Left kidney (tissue), 8 donors: Measurements from ENCODE around the gene SLC38A2. TPM values are rescaled to one million over a fixed set of nuclear protein-coding genes. Genes with fewer than 3 reads are reported as not detected.
A peak's percentile ranks its signal among the peaks of the same experiment; 100 is the strongest.

Experiments used
- DNase-seq: peaks from one replicate; pipeline ENCODE4 v3.0.0-alpha.2; 2013
- long read RNA-seq, 8 donors: transcript quantifications; one replicate each; lab custom pipeline, GENCODE V29; 2026
- polyA plus RNA-seq: library from polyadenylated mRNA; unstranded; fragments of 120-200 nt; gene quantifications from one replicate; pipeline ENCODE4 v1.2.1, GENCODE V29; 2013; ENCODE audit not compliant: insufficient read length

SLC38A2 gene
- polyA plus RNA-seq = 239 TPM
- long read RNA-seq, donor 1, full-length matches to known transcripts = 34 of 41 reads
- long read RNA-seq, donor 1, partial matches to known transcripts = 7 of 41 reads
- long read RNA-seq, donor 1, other reads (novel, unspliced or antisense) = 0 of 41 reads
- long read RNA-seq, donor 2, full-length matches to known transcripts = 17 of 198 reads
- long read RNA-seq, donor 2, partial matches to known transcripts = 181 of 198 reads
- long read RNA-seq, donor 2, other reads (novel, unspliced or antisense) = 0 of 198 reads
- long read RNA-seq, donor 3, full-length matches to known transcripts = 20 of 20 reads
- long read RNA-seq, donor 3, partial matches to known transcripts = 0 of 20 reads
- long read RNA-seq, donor 3, other reads (novel, unspliced or antisense) = 0 of 20 reads
- long read RNA-seq, donor 4, partial matches to known transcripts = 0 of 1 reads
- long read RNA-seq, donor 4, other reads (novel, unspliced or antisense) = 0 of 1 reads
- long read RNA-seq, donor 5, full-length matches to known transcripts = 19 of 19 reads
- long read RNA-seq, donor 5, partial matches to known transcripts = 0 of 19 reads
- long read RNA-seq, donor 5, other reads (novel, unspliced or antisense) = 0 of 19 reads
- long read RNA-seq, donor 6, full-length matches to known transcripts = 28 of 28 reads
- long read RNA-seq, donor 6, partial matches to known transcripts = 0 of 28 reads
- long read RNA-seq, donor 6, other reads (novel, unspliced or antisense) = 0 of 28 reads
- long read RNA-seq, donor 7, full-length matches to known transcripts = 31 of 37 reads
- long read RNA-seq, donor 7, partial matches to known transcripts = 6 of 37 reads
- long read RNA-seq, donor 7, other reads (novel, unspliced or antisense) = 0 of 37 reads
- long read RNA-seq, donor 8, full-length matches to known transcripts = 20 of 20 reads
- long read RNA-seq, donor 8, partial matches to known transcripts = 0 of 20 reads
- long read RNA-seq, donor 8, other reads (novel, unspliced or antisense) = 0 of 20 reads

DNA sequence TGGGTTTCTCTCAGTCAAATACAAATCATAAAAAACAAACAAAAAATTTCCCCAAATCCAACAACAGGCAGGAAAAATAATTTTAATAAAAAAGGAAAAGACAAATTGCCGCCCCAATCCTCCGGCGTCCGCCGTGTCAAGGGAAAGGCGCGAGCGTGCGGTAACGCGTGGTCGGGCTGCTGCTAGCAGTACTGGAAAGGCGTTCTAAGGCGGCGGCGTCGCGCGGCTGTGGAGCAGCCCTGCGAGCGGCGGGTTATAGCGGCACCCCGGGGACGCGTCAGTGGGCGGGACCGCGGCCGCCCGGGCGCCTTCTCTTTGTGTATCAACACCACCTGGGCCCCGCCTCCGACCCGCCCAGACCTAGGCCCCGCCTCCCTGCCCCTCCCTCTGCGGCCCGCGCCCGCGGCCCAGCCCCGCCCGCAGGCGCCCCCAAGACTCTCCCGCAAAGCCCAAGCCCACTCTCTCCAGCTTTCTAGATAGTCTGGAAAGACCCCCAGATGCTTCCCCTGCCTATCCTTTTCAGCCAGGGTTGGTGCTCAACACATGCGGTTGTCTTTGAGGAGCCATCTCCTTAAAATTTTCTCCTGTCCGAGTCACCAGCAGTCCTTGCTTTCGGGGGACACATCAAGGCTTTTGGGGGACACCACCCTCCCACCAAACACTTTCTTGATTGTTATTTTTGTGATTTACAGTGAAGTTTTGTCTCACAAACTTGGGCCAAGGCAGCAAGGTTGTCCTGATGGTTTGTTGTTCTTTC, at the start of gene SLC38A2:
TSS of gene SLC38A2 (minus strand) at position 230 of the 757 bp plus-strand sequence. CDS start 1,480 bp downstream, outside the sequence.
- DNase-seq = peak; percentile 92

DNA sequence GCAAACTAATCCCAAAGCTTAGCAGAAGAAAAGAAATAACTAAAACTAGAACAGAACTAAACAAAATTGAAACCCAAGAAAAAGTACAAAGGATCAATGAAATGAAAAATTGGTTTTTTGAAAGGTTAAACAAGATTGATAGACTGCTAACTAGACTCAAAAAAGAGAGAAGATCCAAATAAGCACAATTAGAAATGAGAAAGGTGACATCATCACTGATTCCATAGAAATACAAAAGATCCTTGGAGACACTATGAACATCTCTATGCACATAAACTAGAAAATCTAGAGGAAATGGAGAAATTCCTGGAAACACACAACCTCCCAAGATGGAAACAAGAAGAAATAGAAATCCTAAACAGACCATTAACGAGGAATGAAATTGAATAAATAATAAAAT, 47.1 kb upstream of the SLC38A2 start:
- no peak for DNase-seq

DNA sequence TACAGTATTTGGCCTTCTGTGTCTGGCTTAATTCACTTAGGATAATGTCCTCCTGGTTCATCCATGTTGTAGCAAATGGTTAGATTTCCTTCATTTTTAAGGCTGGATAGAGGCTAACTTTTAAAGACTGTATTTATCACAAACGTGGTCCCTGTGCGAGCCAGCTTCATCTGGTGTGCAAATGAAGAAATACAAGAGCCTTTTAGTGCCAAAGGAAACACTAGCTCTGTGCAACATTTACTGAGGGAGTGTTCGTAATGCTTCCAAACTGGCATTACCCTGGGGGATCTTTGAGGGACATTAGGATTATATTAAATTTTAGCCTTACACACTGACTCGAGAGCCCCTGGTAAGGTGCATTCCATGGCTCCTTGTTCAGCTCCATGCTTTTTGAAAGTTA, 43.0 kb upstream of the SLC38A2 start:
- no peak for DNase-seq

DNA sequence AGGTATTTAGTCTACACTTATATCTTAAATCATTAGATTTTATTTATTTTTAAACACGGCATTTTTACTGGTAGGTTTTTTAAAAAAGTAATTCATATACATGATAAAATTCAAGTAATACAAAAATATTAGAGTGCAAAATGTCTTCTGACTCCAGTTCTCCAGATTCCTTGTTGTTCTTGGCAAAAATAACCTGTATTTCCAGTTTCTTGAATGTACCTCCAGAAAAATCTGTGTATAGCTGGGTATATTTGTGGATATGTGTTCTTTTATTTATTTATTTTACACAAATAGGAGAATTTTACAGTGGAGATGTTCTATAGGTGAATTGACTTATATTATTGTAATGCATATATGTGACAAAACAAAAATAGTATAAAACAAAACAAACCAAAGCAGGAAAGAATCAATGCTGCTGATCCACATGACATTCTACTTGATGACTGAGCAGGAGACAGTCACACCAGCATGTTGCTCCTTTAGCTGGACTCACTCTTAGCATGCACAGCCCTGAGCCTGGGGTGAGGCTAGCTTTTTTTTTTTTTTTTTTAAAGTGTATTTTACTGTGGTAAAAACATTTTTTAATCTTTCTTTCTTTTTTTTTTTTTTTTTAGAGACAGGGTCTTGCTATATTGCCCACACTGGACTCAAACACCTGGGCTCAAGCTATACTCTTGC, 42.2 kb upstream of the SLC38A2 start:
- no peak for DNase-seq

DNA sequence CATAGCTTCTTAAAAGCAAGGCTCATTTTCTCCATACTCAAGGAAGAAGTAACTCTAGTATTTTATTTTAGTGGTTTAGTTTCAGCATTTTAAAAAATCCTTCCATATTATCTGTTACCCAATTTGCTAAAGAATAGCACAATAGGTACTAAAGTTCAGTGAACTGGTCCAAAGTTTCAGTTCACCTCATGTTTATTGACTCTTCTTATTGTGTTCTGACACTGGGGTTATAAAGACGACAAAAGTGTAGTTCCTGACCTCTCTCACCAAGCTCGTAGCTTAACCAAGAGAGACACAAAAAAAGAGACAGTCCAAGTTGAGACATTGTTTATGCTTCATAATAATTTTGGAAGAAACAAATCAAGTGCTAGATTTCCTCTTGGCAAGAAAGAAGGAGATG, 40.8 kb upstream of the SLC38A2 start:
- no peak for DNase-seq

DNA sequence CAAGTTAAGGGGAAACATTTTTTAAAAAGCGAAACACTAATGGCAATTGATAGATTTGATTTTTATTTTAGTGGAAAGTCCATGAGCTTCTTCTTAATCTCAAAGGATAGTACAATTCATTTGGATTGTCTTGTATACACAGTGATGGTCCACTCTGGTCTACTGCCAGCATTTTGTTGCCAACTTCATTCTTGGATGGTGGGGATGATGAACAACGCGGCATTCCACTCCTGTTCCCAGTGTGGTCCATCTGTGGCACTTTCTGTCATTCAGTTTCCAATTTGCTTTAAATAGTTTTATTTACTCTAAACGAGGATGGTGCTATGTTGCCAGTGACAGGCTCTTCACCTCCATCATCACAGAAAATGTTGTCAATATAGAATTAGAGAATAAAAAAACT, 40.3 kb upstream of the SLC38A2 start:
- DNase-seq = no peak

DNA sequence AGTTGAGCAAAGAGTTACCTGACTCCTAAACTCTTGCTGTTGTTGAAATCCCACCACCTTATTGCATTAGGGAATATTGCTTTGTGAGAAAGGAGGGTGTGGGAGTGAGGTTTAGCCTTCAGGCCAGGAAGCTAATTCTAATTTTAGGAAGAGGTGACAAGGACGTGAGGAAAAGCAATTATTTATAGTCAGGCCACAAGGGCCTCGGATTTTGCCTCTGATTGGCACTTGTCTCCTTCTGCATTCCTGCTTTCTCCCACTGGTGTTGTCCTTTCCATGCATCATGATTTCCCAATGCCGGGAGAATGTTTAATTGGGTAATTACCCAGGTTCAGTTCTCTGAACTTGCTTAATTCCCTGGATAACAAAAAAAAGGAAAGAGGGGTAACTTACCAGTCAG, 37.9 kb upstream of the SLC38A2 start:
- DNase-seq = no peak

DNA sequence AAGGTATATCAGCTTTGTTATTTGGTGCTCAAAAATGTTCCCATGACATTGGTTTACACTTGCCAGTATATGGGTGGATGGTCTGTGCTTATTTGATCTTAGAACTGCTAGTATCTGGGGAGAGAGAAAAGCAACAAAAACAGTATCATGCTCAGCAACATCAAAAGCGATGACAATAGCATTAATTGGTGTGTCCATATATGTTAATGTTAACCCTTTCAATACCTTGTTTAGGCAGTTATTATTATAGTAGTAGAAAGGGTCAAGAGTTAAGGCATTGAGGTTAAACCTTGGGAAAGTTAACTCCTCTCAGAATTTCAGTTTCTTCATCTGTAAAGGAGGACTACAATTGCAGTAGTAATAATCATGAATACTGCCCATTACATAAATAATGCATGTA, 37.4 kb upstream of the SLC38A2 start:
- DNase-seq = no peak

DNA sequence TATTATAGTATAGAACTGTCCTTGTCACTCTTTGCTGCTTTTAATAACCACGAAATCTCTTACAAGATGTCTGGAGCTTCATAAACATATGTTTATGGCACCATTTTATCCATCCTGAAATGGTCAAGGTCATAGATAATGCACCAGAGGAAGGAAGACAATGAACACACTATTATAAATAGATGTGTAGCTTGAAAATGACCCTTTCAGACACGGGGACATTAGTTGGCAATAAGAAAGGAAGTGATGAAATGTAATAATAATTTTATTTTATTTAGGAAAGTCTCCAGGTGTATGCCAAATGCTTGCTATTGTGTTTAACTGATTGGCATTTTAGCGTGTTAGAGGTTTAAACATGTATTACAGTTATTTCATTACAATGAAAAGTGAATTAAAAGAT, 36.8 kb upstream of the SLC38A2 start:
- DNase-seq = no peak

DNA sequence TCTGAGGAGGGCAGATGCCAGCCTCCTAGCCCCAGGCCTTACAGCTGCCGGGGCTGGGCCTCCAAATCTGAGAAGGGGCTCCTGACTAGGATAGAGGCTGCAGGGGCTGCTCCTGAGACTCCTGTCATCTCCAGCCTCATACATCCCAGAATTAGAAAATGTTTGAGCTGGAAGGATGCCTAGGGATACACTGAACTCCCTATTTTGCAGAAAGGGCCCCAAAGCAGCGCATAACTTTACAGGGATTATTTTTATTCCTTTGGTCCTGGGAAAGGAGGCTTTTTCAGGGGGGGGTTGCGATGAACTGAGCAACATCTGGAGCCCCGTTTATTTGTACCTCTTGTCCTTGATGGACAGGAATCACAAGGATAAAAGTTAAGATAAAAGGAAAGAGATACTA, 35.9 kb upstream of the SLC38A2 start:
- no peak for DNase-seq

DNA sequence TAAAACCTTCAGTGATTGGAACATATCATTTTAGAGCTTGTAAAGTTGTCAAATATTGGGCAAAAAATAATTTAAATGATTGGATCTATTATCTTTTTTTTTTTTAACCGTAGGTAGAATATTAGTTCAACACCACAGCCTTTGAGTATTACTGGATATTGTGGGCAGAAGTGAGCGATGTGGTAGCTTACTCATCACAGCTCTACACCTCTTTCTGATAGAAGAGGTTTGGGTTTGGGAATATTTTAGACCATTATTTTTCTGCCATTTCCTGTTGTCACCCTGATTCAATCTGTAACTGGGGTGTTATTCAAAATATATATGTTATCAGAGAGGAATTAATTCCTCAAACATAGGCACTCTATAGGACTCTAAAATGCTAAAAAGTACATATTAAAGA, 34.8 kb upstream of the SLC38A2 start:
- DNase-seq = no peak

DNA sequence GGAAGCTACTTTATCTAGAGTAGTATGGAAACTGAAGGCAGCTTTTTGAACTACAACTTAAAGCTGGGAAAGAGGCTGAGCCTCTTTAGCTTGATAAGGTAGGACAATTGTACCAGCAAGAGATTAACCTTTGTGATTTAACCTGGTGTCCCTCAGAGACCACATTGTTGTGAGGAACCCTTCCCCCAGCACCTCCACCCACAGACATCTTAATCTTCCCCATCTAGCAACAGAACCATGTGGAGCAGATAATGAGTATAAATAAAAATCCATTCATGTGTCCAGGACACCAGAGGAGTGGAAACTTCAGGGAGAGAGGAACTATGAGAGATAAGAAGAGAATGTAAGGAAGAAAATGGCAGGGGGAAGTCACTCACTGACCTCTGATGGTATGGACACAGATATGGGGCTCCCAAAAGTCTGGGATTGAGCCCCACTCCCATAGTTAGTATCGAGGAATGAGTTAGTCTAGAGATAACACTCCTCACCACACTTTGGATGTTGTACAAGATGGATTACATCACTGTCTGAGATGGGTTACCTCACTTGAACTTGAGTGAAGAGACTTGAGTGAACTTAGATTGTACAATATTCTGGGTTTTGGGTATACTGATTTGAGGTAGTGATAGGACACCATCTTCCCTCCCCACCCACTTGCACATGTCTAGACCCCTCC, 33.9 kb upstream of the SLC38A2 start:
- no peak for DNase-seq

DNA sequence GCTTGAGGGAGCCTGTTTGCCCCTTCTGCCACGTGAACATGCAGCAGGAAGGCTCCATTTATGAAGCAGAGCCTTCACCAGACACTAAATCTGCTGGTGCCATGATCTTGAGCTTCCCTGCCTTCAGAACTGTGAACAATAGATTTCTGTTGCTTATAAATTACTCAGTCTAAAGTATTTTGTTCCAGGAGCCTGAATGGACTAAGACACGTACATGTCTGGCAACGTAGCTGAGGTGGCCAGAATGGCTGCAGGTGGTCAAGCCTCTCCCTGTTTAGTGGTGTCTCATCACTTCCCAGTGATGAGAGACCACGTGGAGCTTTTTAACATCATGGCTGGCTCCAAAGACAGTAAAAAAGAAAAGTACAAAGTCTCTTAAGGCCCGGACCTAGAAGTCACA, 32.2 kb upstream of the SLC38A2 start:
- no peak for DNase-seq

DNA sequence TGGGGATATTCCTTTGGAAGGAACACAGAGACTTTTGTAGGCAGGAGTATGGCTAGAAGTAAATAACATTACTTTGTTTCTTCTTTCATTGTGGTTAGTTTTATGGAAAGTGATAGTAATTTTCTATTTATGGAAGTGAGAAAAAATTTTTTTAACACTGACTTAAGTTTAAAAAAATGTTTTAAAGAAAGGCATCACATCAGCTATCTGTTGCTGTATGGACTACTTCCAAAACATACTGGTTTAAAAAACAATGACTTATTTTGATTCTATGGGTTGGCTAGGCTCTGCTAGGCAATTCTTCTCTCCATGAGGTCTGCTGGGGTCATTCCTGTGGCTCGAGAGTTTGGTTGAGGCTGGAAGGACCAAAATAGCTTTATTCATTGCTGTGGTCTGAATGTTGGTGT, 31.7 kb upstream of the SLC38A2 start:
- DNase-seq = no peak

DNA sequence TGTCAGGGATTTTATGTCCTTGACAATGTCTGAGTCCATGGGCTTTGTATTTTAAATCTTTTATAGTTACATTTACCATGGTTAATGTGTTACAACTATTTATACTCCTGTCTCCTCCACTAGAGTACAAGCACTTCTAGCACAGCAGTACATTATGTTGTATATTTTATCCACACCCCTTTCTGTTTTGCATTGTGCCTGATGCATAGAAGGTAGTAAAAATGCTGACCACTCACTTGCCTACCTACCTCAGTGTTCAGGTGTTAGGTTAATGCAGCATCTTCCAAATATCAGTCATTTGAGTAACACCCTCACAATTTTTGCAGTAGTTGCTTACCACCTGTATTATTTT, 31.1 kb upstream of the SLC38A2 start:
- no peak for DNase-seq

DNA sequence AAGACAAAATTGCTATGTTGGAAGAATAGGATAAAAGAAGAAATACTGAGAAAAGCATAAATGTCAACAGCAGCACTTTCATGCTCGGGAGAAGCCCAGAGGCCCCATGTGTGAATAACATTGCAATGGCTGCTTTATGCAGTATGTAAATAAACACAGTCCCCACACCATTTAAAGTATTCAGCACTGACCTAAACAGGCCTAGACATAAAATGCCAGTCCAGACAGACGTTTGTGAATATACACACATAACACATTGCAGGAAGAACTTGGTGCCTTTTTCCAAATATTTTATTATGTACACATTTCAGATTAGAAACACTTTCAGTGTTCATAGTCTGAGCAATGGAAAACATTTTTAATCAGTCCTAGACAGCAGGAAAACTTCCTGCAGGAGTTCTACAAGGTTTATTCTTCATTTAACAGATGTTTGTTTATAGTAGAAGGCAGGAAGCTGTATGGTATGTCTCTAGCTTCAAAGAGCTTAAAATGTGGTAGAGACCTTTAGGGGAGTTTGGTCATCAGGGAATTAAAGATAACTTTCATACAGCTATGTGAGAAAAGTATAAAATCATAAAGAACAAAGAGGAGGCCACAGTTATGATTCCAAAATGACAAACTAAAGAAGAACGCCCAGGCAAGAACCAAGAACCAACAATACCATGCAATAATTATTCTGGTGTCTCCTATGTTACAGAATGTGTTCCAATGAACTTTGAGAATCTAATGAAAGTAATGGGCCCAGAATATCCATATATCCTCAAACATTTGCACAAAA, 30.6 kb upstream of the SLC38A2 start:
- DNase-seq = no peak

DNA sequence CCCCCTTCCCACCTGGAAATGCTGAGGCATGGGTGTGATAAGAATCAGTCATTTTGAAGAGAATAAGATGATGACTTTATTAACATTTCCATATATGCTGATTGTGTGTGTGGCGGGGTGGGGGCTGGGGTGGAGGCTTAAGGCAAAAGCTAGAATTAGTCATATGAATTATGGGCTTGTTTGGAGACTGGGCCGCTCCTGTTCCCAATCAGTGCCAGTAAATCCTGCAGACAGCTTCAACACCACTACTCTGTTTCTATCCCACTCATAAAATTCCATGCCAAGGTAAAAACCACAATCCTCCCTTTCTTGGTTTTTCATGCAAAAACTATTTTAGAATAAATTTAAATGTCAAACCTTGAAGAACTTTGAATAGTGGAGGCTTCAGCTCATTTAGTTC, 29.9 kb upstream of the SLC38A2 start:
- DNase-seq = no peak

DNA sequence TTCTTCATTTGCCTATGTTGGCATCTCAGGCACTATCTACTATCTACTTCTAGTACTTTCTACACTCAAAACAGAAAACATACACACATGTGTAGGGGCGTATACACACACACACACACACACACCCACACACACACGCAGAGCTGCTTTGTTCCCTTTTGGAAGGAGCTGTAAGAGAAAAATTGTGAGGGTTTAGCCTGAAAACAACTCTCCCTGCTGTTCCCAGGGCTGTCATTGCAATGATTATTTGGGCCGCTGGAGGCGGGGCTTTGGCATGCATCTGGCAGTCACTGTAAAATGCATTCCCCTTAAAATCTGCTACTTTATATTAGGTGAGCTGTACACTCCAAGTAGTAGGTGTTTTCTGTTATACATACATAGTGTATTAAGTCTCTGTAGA, 29.1 kb upstream of the SLC38A2 start:
- DNase-seq = no peak

DNA sequence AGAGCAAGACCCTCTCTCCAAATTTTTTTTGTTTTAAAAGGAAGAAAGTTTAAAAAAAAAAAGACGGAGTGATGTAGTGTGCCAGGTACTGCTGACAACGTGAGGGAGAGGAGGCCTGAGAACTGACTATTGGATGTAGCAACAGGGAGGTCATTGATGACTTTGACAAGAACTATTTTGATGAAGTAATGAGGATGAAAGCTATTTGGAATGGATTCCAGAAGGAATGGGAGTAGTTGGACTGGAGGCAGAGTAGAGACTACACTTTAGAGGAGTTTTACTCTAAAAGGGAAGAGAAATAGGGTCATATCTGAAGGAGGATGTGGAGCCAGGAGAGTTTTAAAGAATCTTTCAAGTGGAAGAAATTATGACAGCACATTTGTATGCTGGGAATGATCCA, 27.8 kb upstream of the SLC38A2 start:
- no peak for DNase-seq
